HG02610 (cell line): ENCODE data around the gene SEC24C.
"Not testable (repeated sequence)": the region's sequence is repeated elsewhere in the genome, so short reads cannot be mapped to it uniquely, and the experiment has no call there.

Source experiments
- ATAC-seq: cut with Tn5 transposase; IDR thresholded peaks from one replicate; pipeline ENCODE4 v1.9.1; 2021; ENCODE audit warnings: mild to moderate bottlenecking, moderate library complexity; ENCODE audit not compliant: unreplicated experiment

SEC24C gene

DNA sequence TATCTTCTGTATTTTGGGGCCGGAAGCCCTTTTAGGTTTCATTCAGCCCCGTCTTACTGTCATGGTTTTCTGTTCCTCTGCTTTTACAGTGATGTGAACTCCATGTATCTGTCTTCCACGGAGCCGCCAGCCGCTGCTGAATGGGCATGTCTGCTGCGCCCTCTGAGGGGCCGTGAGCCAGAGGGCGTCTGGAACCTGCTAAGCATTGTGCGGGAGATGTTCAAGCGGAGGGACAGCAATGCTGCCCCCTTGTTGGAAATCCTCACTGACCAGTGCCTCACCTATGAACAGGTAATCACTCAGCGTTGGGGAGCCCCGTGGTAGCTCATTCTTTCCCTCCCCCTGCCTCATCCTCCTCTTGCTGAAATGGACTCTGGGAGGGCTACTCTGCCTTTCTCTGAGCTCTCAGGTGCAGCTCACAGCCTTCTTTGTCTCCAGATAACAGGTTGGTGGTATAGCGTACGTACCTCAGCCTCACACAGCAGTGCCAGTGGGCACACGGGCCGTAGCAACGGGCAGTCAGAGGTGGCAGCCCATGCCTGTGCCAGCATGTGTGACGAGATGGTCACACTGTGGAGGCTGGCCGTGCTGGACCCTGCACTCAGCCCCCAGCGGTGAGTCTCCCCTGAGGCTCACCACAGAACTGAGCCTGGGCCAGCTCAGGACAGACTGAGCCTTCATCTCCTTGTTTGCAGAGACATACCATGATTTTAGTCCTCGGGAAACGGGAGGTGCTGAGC, 46.9 kb downstream of the SEC24C start:
- ATAC-seq, result no peak

GRCh38 chr10:73791871-73792400, 47.8 kb downstream of the SEC24C start:
- ATAC-seq, result no peak

DNA sequence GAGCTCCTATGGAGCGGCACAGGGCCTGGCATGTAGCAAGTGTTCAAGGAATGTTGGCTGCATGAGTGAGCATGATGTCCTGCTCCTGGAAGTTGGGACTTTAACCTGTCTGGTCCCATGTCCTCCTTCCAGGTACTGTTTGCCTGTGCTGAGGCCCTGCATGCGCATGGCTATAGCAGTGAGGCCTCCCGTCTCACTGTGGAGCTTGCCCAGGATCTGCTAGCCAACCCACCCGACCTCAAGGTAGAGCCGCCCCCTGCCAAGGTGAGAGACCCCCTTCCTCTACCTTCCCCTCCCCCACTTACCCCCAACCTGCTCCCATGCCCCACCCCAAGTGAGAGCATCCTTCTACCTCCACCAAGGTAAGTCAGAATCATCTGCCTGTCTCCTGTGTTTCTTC, 49.3 kb downstream of the SEC24C start:
- ATAC-seq, result no peak

GRCh38 chr10:73795491-73795890, 51.3 kb downstream of the SEC24C start:
- ATAC-seq, result not testable (repeated sequence)

GRCh38 chr10:73796035-73796434, 51.9 kb downstream of the SEC24C start:
- ATAC-seq, result not testable (repeated sequence)

DNA sequence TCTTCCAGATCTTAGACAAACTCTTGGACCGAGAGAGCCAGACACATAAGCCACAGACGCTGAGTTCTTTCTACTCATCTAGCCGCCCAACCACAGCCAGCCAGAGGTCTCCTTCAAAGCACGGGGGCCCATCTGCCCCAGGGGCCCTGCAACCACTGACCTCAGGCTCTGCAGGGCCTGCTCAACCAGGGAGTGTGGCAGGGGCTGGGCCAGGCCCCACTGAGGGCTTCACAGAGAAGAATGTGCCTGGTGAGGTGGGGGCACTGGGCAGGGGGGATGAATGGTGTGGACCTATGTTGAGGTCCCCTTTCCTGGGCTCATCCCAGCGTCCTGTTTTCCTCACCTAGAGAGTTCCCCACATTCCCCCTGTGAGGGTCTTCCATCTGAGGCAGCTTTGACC, 52.6 kb downstream of the SEC24C start:
- no peak for ATAC-seq

DNA sequence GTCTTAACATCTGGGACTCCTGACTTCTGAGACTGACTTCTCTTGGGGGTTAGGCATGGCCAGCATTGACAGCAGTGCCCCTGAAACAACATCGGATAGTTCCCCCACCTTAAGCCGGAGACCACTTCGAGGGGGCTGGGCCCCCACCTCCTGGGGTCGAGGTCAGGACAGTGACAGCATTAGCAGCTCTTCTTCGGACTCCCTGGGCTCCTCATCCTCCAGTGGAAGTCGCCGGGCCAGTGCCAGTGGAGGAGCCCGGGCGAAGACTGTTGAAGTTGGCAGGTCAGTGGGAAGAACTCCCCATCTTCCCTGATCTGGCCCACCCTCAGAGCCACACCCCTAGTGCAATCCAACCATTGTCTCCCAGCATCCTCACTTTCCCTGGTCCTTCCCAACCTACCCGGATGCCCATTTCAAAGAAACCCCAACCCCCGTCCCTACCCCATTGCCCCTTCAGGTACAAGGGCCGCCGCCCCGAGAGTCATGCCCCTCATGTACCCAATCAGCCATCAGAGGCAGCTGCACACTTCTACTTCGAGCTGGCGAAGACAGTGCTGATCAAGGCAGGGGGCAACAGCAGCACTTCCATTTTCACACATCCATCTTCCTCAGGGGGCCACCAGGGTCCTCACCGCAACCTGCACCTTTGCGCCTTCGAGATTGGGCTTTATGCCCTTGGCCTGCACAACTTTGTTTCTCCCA, 53.3 kb downstream of the SEC24C start:
- ATAC-seq, result no peak

GRCh38 chr10:73798087-73798486, 53.9 kb downstream of the SEC24C start:
- no peak for ATAC-seq

DNA sequence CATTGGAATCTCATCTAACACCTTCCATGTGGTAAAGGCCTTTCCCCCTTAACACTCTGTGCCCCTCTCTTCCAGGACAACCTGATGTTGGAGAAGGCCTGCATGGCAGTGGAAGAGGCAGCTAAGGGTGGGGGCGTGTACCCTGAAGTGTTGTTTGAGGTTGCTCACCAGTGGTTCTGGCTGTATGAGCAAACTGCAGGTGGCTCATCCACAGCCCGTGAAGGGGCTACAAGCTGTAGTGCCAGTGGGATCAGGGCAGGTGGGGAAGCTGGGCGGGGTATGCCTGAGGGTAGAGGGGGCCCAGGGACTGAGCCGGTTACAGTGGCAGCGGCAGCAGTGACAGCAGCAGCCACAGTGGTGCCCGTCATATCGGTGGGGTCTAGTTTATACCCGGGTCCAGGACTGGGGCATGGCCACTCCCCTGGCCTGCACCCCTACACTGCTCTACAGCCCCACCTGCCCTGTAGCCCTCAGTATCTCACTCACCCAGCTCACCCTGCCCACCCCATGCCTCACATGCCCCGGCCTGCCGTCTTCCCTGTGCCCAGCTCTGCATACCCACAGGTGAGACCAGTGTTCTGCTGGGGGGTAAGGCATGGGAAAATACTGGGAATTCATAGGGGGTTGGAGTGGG, 54.9 kb downstream of the SEC24C start:
- no peak for ATAC-seq

- no peak for ATAC-seq
Observed at GRCh38 chr10:73799899-73800559, 55.9 kb downstream of the SEC24C start.

- ATAC-seq, result no peak
Observed at GRCh38 chr10:73800560-73801252, 56.5 kb downstream of the SEC24C start.

DNA sequence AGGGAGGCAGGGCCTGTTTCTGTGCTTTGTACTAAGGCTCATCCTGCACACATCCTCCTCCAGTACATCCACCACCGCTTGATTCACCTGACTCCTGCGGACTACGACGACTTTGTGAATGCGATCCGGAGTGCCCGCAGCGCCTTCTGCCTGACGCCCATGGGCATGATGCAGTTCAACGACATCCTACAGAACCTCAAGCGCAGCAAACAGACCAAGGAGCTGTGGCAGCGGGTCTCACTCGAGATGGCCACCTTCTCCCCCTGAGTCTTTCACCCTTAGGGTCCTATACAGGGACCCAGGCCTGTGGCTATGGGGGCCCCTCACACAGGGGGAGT, 57.0 kb downstream of the SEC24C start:
- no peak for ATAC-seq

- ATAC-seq, result no peak
Observed at GRCh38 chr10:73802276-73802991, 58.3 kb downstream of the SEC24C start.

DNA sequence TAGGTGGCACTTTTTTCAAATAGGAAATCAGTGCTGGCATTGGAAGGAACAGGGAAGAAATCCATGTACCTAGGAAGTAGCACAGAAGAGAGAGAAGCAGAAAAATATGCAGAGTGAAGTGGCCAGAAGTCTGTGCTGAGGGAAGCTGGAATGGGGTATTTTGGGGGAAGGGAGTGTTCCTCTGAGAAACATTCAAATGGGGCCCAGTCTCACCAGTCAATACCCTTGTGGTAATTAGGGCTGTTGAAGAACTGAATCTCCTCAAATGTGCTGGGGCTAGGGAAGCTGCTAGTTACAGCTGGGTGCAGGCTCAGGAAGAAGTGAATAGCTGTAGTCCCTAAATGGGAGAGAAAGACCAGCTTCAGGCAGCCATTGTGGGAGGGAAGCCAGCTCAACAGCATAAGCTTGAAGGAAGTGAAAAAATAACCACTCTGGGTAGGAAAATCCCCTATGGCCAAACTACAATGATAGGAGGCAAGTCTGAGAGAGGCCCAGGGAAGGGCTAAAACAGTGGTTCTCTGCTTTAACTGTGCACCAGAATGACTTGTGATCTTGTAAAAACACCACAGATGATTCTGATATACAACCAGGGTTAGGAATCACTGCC, 59.6 kb downstream of the SEC24C start:
- ATAC-seq, result peak; percentile 72

- no peak for ATAC-seq
Observed at GRCh38 chr10:73806176-73806950, 62.2 kb downstream of the SEC24C start.

DNA sequence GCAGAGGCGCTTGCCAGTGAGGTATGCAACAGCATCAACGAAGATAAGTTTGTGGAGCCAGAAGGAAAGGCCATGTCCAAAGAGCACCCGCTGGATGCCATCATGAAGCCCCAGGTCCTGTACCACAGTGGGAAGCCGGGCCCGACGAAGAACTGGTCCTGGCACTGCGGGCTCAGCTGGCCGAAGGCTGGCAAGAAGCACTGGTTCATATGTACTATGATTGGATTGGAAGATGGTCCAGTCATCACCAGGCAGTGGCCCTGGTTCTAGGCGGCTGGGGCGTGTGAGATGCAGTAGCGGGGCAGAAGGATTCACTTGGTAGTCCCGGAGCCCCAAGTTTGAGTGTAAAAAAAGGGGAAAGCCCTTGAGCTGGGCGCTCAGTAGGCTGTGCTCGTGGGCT, 63.3 kb downstream of the SEC24C start:
- ATAC-seq, result no peak

DNA sequence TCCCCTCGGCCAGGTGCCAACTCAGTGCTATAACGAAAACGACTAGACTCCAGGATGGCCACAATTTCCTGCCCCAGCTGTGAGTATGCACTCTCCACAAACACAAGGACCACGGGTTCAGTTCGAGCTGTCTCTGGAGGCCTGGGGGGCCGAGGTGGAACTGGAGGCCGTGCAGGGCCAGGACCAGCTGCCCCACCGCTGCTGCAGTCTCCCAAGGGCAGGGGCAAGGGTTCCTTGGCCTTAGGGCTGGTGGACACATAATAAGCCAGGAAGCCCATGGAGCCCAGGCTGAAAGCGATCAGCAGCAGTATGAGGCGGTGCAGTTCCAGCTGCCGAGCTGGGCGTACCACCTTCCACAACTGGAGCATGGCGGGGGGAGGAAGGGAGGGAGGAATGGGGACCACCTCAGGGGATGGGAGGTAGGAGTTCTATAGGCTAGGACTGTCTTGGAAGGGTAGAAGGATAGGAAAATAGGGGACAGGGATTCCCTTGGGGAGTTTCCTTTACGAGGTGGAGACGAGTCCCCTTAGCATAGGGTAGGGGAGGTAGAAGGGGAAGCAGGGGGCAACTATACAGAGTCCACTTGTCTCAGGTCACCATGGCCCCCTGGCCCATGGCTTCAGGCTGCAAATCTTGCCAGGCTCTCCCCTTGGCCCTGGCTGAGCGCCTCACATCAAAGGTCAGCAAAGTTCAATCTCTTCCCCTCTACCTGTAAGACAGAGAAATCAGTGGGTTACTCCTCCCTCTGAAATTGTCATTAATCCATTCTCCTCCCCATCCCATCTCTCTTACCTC, 64.0 kb downstream of the SEC24C start:
- no peak for ATAC-seq
